Suppressor macrophage treated with lipopolysaccharide for 1 hour (primary cell): ENCODE data around the gene IMMP2L.

Source experiments
- DNase-seq, 3 donors: peaks; one replicate each; pipeline ENCODE4 v3.0.0-alpha.2; 2020 to 2022

IMMP2L gene

DNA sequence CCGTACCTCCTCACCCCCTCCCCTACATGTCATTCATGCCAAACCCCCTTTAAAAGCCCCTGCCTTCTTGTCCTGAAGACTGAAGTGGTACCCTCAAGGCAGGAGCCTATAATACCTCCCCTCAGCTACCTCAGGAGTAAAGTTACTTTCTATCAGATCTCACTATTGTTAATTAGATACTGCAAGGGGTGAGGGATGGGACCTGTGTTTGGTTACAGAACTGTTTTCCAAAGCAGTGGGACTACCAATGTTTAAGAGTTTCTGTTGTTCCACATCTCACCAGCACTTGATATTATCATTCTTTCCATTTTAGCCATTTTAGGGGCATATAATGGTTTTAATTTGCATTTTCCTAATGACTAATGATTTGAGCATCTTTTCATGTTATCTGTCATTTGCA, 668.2 kb downstream of the IMMP2L start:
- no peak for DNase-seq

DNA sequence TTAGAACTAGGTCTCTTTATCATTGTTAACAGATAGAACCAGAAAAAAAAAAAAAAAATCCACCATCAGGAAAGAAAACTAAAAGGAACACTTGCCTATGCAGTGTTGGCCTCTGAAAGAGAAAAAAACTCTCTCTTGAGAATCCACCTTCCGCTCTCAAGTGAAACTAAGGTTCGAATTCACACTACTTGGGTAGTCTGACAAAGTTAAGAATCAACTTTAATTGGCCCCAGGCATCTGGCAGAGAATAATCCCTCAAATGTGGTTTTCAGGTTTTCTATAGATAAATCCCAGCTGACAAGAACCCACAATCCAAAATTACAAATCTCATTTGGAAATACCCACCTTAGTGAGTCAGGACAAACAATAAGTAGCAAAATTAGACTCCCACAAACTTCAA, 671.1 kb downstream of the IMMP2L start:
- DNase-seq = no peak

DNA sequence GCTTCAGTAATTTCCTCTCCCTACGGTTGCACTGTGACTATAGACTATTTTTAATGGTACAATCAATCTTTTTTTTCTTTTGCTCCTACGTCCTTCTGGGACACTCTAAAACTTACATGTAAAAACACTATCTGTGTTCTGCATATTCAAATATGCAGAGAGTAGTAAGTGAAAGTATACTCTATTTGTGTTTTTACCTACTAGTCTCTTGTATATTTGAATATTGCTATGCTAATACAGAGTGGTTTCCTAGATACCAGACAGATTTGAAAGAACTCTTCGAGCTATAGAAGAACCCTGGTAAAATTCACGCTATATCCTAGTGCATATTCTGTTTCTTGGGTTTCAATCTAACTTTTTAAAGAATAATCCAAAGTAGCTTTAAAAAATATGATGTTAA, 672.2 kb downstream of the IMMP2L start:
- no peak for DNase-seq

DNA sequence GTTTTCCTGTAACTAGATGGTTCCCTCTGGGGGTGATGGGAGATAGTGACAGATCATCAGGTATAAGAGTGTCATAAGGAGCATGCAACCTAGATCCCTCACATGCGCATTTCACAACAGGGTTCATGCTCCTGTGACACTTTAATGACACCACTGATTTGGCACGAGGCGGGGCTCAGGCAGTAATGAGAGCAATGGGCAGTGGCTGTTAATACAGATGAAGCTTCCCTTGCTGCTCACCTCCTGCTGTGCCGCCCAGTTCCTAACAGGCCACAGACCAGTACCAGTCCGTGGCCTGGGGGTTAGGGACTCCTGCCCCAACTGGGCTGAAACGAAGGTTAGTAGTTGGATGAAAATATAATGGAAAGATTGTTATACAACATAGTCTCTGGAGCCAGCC, 673.0 kb downstream of the IMMP2L start:
- no peak for DNase-seq

DNA sequence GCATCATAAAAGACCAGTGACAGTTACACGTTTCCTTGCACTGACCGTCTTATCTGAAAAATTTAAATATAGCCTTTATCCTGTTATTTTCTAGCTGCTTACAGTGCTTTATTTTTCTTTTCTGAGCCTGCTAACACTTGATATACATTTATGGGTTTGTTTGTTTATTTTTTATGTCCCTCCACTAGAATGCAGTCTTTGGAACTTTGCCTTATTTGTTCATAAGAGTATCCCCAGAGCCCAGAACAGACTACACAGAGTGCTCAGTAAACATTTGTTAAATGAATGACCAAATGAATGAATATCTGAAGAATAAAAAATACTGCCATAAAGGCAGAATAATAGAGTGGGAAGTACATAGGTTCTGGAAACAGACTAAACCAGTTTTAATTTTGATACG, 673.7 kb downstream of the IMMP2L start:
- no peak for DNase-seq

DNA sequence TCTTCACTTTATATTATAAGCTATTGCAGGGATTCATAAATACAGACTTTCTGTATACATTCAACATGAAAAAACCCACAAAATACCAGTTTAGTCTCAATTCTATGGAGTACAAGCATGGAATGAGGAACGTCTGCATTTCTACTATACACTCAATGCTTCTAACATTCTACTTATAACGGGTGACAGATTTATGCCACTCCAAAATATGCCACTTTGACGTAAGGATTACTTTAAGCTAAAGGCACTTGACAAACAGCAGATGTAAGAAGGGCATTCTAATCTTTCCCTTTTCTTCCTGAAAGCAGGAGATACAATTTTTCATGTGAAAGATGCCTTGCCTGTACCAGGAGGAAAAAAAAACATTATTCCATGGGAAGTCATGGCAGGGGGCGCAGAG, 676.8 kb downstream of the IMMP2L start:
- no peak for DNase-seq

DNA sequence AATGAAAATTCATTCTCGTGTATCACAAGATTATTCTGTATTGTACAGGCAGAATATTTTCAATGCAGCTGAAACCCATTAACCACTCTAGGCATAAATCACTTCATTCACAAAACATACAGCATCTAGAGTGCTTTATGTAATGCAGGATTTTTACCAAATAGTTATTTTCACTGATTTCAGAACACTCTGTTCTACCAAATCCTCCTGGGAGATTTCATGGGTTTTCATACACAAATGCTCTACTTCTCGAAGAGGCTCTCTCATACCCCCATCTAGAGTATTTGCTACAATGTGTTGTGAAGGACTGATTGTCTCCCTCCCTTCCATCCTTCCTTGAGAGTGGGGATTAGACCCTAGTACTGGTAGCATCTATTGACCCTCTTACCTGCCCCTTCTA, 680.6 kb downstream of the IMMP2L start:
- DNase-seq = no peak

DNA sequence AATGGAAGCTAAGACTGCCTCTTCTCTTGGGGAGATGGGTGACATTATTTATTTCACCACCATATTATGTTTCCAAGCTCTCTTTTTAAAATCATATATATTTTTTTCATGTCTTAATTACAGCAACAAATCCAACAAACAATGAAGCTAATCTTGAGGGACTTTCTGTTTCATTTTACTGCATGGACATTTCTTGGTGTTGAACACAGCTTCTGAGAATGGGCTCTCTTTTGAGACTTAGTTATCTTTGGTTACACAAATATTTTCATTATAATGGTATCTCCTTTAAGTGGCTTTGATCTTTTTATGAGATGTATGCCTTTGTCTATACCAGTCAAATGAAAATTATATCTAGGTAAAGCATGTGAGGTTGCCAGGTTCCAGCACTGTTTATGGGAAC, 681.3 kb downstream of the IMMP2L start:
- DNase-seq = no peak

DNA sequence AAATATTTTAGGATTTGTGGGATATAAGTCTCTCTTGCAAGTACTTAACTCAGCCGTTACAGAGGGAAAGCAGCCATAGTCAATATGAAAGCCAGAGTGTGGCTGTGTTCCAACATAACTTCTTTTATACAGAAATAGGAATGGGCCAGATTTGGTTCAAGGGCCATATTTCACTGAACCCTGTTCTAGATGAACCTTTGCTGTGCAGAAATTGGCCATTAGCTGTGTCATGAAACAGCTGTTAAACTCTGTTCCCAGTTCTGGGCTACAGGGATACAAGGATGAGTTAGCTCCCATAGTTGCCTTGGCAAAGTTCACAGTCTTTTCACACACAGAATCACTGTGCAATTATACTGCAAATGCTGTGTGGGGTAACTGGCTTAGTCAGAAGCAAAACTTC, 685.3 kb downstream of the IMMP2L start:
- no peak for DNase-seq

DNA sequence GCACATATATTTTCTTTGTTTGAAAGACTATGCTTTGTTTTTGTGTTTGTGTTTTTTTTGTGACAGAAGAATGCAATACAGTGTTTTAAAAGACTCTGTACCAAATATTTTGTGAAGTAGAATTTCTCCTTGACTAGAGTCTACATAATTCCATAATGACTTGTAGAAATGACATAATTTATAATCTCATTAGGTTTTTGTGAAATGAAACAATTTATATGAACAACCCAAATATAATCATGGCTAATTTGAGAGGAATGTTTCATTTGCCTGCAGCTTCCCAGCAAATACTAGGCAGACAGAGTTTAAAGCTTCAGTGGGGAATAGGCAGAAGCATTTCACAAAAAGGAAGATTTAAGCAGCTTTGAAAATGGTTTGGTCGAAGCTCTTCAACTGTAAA, 686.9 kb downstream of the IMMP2L start:
- no peak for DNase-seq

DNA sequence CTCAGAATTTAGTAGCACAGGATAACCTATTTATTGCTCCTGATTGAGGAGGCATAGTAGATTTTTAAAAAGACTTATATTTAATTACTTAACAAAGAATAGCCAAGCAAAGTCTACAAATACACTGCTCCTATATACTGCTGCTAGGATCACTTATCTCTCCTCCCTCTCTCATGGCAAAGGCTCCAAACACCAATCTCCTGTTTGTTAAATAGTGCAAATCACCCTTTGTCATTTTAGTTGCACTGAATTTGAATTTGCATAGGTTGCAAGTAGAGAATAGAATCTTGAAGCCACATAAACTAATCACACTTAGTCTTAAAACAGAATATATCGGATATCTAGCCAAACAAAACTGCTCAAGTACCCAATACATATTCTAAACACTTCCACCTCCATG, 690.4 kb downstream of the IMMP2L start:
- DNase-seq = no peak

DNA sequence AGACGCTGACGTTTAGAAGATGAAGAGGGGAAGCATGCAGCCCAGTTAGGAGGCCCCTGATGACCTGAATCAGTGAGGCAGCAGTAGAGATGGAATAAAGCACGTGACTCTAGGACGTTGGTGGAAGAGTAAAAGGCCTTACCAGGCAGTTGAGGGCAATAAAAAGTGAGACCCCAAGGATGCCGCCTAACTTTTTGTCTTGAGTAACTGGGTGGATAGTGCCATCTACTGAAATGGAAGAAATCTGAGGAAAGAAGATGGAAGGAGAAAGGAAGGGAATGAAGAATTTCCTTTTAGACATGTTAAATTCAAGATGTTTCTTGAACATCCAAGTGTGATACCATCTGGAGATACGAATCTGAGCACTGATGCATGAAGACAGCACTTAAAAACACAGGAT, 691.4 kb downstream of the IMMP2L start:
- DNase-seq = no peak

DNA sequence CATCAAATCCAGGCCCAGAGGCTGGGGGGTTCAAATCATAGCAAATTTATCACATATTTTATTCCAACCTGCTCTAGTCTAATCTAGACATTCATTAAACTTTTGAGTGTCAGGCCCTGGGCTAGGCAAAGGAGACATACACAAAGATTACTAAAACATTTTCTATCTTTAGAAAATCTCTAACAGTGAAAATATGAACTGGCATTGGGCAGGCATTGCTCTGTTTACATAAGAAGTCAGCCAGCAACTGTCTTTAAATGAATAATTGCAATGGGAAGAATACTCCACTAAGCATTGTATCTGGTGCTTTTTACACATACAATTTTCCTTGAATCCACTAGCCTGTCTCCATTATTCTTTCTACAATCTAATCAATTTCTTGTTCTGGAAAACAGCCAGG, 693.8 kb downstream of the IMMP2L start:
- DNase-seq = no peak

DNA sequence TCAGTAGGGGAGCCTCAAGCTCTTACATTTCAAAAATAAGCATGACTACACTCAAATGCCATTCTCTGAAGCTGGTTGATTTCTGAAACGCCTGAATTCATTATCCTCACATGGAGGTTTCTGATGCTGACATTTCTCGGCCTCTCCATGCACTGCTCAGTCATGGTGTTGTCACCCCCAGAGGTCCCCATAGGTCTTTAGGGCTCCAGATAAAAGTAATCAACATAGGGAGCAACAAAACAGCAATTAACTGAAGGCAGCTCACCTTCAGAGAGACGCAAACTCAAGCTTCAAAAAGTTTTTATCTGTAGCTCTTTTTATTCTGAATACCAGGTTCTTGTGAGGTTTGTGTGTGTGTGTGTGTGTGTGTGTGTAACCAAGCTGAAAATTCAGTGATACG, 694.5 kb downstream of the IMMP2L start:
- no peak for DNase-seq

DNA sequence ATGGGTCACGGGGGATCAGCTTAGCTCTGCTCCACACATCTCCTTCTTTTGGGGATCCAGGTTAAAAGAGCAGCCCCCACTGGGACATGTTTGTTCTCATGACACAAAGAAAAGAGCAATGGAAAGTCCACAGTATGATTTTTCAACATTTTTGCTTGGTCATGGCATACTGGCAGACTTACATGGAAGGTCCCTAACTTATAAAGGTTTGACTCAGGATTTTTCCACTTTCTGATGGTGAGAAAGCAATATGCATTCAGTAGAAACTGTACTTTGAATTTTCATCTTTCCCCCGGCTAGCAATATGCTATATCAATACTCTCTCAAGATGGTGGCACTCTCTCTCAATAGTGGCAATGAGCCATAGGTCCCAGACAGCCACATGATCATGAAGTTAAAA, 699.0 kb downstream of the IMMP2L start:
- no peak for DNase-seq

DNA sequence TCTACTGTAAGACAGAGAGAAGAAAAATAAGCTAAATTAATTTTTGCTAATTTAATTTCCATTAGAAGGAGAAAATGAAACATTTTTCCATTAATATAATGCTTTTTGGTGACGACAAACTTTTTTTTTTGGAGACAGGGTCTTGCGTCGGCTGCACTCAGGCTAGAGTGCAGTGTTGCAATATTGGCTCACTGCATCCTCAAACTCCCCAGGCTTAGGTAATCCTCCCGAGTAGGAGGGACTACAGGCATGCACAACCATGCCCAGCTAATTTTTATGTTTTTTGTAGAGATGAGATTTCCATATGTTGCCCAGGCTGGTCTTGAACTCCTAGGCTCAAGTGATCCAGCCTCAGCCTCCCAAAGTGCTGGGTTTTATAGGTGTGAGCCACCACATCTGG, 701.1 kb downstream of the IMMP2L start:
- peak in 1 of 3 donors; percentile 4 for DNase-seq

DNA sequence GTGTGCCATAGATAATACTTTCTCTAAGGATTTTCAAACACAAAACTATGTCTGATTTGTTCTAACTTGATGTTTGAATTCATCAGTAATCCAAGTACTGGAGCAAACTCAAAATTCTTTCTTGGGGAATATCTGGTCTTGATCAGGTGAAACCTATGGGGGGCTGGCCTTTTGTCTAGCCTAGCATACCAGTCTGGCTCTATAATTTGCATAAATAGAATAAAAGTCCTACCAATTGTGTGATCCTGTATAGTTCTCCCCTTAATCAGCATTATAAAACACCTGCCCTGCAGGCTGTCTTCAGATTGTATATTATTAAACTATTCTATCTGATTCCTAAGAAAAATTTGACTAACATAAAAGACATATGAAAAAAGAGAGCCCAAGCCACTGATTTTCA, 705.2 kb downstream of the IMMP2L start:
- DNase-seq = no peak

DNA sequence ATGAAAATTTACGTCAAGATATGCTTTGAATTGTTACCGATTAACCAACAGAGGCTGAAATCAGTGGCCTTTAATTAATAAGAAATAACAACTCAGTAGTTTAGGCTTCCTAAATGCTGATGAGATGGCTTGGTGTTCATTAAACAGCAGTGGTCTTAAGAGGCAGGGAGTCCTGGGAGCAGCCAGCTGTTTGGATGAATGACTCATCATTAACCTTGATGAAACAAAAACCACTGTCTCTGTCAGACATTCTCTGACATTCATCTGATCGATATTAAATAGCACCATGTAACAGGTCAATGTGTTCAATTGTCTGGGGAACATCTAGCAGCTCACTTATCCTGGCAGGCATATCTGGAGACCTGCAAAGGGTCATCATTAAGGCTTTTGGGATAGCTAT, 705.6 kb downstream of the IMMP2L start:
- DNase-seq = no peak

DNA sequence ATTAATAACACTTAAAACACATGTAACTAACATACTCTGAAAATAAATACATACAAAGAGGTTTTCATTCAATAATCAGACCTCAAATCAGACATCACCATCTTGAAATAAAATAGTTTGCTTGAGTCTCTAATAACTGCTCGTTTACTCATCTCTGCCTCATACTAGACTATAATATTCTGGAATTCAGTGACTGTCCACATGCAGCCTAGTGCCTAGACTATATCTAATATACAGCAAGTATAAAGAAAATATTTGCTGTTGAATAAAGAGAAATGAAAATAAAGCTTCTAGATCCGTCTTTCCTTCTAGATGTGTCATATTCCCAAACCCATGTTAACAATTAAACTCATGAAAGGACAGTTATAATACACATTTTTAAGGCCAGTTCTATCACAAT, 707.6 kb downstream of the IMMP2L start:
- no peak for DNase-seq

DNA sequence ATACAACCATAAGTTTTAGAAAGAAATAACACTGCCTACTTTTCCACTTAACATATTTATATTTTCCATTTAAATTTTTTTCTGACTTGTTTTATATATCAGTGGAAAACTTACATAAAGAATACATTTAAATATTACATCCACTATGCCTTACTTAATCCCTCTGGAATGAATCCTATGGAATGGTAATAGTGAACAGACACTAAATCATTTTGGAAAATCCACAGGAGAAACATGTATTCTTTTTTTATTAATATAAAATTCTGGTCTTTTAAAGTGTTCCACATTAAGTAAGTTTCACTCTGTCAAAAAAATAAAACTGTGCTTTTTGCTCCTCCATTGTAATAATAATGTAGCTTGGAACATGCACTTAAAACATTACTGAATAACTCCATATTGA, 708.1 kb downstream of the IMMP2L start:
- no peak for DNase-seq

DNA sequence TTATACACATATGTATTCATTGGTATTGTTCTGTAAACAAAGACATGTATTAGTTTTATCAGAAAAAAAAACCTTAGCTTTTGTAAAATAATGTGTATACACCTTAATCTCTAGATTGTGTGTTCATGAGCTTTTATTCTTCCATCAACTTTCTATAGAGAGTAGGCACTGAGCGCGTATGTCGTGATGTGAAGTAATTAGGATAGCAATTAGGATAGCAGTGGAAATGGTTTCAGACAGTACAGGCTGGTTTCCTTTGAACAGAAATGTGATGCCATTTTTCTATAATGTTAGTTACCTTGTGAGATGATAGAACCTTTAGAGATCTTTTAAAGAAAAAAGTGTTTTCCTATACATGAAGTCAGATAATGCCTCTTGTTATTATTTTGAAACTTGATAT, 709.0 kb downstream of the IMMP2L start:
- no peak for DNase-seq

DNA sequence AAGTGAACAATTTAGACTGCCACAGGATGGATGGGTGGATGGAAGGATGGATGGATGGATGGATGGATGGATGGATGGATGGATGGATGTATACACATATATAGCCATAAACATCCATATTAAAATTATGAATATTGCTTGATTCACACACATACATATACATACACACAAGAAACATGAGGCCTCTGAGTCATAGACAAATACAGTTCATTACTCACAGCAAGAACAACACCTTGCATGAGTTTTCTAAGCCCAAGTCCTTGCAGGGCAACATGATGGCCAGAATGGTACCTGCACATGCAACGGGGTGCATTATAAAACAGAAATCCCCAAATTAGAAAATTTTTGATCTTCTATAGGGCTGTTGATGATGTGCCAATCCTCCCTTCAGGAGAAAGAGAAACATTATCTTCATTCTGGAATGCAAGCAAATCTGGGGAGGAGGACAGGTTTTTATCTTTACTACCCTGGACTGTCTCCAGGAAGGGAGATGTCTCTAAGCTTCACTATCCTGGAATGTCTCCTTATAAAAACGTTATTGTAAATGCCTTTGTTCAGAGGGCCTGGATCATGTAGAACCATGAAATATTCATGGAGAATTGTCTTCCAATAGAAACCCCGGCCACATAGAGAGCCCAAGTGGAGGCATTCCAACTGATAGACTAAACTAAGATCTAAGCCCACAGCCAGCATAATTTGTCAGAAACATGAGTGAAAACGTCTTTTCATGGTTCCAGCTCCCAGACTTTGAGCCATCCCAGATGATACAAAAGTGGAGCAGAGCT, 709.9 kb downstream of the IMMP2L start:
- DNase-seq = no peak

DNA sequence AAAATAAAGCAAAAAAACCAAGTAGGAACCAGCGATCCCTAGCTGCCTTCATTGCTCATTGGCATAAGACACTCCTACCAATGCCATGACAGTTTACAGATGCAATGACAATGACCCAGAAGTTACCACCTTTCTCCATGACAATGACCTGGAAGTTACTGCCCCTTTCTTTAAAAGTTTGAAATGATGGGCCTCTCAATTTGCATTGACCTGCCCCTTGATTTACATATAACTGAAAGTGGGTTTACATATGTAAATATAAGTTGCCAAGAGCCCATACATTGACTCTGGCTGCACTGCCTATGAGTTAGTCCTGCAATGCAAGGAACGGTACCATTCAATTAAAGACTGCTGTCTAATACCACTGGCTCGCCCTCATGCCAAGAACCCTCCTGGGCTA, 712.1 kb downstream of the IMMP2L start:
- no peak for DNase-seq

DNA sequence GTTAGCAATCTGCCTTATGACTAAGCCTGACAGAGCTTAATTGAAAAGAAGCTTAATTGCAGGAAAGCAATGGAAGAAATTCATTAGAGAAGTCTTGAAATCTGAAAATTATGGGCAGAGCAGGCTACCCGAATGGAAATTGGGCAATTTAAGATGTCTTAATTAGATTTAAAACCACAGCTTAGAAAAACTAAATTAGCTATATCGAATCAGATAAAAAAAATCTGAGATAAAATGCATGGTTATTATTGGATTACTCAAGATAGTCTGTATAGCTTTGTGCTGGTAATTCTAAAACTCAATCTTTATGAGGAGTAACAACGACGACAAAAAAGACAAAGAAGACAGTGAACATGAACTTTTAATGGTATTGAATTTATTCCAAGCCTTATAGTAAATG, 719.5 kb downstream of the IMMP2L start:
- no peak for DNase-seq

DNA sequence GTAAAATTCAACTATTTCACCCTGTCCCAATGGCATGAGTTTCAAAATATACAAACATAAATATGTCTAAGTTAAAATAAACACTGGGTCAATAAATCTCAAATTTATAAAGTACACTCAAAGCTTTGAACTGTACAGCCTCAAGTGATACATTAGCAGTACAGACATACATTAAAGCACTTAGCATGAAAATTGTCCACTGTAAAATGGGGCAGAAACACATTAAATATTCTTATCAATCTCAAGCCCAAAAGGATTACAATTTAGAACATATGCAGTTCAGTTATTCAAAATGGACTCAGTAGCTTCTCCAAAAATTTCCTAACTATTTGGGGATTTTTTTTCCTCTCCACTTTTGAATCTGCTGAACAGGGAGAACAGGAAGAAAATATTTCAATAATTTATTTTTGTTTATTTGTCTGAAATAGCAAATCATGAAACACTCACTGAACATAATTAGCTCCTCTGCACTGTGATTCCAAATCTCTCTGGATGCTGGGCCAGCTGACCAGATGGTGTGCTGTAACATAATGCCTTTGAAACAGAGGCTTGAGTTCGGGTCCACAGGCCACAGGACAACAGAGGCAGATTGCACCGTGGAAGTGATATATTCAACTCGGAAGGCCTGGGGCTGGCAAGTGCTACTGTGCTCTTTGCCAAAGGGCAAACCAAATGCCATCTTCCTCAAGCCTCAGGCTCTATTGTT, 720.3 kb downstream of the IMMP2L start:
- no peak for DNase-seq
